Measurements from ENCODE around the gene PTPRG.

PTPRG gene

DNA sequence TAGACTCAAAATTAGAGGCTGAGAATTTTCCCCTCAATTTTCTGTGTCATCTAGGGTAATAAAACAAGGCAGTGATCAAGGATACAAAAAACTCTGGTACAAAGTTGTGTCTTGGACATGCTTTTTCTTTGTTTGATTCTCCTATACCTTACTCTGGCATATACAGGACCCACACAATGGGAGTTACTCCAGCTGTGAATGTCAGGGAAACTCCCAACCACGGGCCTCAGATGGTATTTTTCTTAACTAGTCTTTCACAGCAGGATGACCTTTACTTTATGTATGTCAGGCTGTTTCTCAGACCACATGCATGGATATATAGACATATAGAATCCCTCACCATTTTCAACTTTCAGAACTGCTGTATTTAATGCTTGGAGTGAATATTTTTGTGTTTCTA lies 770.6 kb downstream of the PTPRG start:
- DNase-seq: no peak

DNA sequence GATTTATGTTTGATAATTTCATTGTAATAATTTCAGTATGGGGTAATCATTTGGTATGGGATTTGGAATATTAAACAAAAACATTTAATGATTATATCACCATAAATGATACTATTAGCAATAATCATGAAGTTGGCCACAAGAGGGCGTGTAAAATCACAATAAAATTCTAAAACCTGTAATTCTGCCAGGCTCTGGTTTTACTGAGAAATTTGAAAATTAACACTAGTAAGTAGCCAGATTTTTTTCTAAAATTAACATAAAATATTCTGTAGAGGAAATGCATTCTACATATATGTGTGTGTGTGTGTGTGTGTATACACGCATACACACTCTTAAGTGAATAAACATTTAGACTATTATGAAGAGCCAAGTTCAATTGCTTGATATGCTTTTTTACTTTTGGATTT lies 771.5 kb downstream of the PTPRG start:
- DNase-seq: no peak

DNA sequence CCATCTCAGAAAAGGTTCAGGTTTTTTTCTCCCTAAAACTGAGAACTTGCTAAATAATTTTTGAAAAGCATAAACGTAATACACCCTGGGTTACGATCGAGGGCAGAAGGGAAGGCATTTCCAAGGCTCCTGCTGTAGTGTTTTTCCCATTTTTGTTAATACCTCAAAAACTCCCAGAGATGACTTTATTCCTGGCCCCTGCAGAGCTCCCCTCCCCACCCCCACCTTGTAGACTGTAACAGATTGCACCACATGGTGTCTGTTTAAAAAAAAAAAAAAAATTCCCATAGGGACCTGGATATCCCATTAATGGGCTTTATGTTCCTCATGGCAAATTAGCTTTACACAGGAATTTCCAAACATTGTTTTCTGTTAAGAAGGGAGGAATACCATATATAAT lies 773.8 kb downstream of the PTPRG start:
- DNase-seq: no peak

DNA sequence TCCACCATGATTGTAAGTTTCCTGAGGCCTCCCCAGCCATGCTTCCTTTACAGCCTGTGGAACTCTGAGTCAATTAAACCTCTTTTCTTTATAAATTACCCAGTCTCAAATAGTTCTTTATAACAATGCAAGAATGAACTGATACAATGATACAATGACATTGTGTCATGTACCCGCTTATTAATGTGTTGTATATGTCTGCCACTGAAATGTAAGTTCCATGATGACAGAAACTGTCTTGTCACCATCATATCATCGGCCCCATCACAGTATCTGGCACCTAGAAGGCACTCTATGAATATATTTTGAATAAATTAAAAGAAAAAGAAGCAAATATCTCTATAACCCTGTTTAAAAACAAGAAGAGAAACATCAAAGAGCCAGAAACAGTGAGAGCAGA lies 782.4 kb downstream of the PTPRG start:
- DNase-seq: no peak

Measured in CD4-positive, alpha-beta T cell treated with Interleukin-4 for 4 hours (primary cell).